NCI-H82 treated with DMSO at 0.1 percent for 48 hours (cell line): ENCODE measurements around the gene COL1A2.

Experiments
- DNase-seq: peaks from one replicate; lab custom pipeline; 2025; ENCODE audit not compliant: unreplicated experiment; lab: John Stamatoyannopoulos, UW

Gene COL1A2

DNA sequence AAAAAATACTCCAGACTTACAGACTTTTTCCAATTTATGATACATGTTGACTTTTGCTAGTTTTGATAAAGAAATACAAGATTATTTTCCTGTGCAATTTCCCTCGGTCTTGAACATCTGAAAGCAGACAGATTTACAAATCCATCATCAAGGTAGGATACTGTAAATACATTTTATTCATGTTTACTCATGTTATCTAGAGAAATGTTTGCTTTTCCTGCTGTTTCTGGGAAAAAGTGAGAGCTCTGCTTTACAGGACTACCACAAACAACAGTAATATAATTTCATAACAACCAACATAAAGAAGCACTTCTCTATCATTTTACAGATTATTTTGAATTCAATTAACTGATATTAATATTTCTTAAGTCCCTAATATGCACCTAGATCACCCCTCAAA is 83.2 kb downstream of the COL1A2 start:
- no peak for DNase-seq

DNA sequence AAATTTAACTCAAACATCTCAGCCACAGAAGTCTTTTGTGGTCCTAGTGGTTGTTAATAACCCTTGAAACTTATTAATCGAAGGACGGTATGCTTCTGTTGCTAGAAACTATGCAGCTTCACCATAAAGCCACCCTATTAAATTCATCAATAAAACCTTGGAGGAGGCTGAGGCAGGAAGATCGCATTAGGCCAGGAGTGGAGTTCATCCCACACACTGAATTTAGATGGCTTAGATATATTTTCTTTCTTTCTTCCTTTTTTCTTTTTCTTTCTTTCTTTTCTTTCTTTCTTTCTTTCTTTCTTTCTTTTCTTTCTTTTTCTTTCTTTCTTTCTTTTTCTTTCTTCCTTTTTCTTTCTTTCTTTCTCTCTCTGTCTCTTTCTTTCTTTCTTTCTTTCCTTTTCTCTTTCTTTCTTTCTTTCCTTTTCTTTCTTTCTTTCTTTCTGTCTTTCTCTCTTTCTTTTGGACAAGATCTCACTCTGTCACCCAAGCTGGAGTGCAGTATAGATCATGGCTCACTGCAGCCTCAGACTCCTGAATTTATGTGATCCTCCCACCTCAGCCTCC is 84.0 kb downstream of the COL1A2 start:
- DNase-seq: no peak
